Tibial nerve (tissue), 4 donors: Measurements from ENCODE around the gene CBFB. TPM values are rescaled to one million over a fixed set of nuclear protein-coding genes. Genes with fewer than 3 reads are reported as not detected.

Experiments used
- DNase-seq, 2 donors: peaks; one replicate each; pipeline ENCODE4 v3.0.0-alpha.2; 2019; ENCODE audit warnings: low spot score in 2 of 2
- H3K27ac ChIP-seq, 4 donors: fragments of 200-600 bp; sonication (generic) in 3 of 4; one replicate each; pipeline ENCODE4 v1.5.1; 2017 to 2019; ENCODE audit warnings: mild to moderate bottlenecking in 1 of 4
- H3K27me3 ChIP-seq, 2 donors: fragments of 200-600 bp; sonication (generic) in 1 of 2; one replicate each; pipeline versions ENCODE4 v1.5.1 to v1.6.0; 2017 to 2019
- H3K36me3 ChIP-seq, 3 donors: fragments of 200-600 bp; sonication (generic); one replicate each; pipeline ENCODE4 v1.5.1; 2018 to 2019
- H3K4me1 ChIP-seq, 4 donors: fragments of 200-600 bp; sonication (generic) in 3 of 4; one replicate each; pipeline ENCODE4 v1.5.1; 2017 to 2019
- H3K4me3 ChIP-seq, 4 donors: fragments of 200-600 bp; sonication (generic) in 3 of 4; one replicate each; pipeline ENCODE4 v1.5.1; 2017 to 2019; ENCODE audit warnings: mild to moderate bottlenecking in 1 of 4, moderate library complexity in 1 of 4
- H3K9me3 ChIP-seq, 4 donors: fragments of 200-600 bp; sonication (generic) in 3 of 4; one replicate each; pipeline ENCODE4 v1.5.1; 2017 to 2019
- CTCF ChIP-seq, 5 experiments: fragments of 200-600 bp in 3 of 5; fragments of 450-650 bp in 2 of 5; sonication (generic) in 3 of 5; IDR thresholded peaks; one replicate each; pipeline ENCODE4 v1.5.1; 2016 to 2019; ENCODE audit warnings: antibody characterized with exemption in 5 of 5, mild to moderate bottlenecking in 3 of 5, moderate library complexity in 2 of 5
- EP300 ChIP-seq, 2 donors: sonication (generic); formaldehyde crosslinking; IDR thresholded peaks; one replicate each; pipeline ENCODE4 v1.6.1; 2017; ENCODE audit warnings: antibody characterized with exemption in 2 of 2, mild to moderate bottlenecking in 1 of 2
- POLR2A ChIP-seq, 2 donors: fragments of 450-650 bp; IDR thresholded peaks; one replicate each; pipeline ENCODE4 v1.6.1; 2017; ENCODE audit warnings: antibody characterized with exemption in 2 of 2, mild to moderate bottlenecking in 2 of 2, moderate library complexity in 2 of 2
- WGBS, 2 donors: methylation state at CpG; one replicate each; pipeline ENCODE4 v1.1.5; 2018; 5-methylcytosine and 5-hydroxymethylcytosine counted together
- total RNA-seq, 4 donors: library from RNA; depleted of rRNA; stranded (reverse); fragments of >200 nt; gene quantifications; one replicate each; pipeline ENCODE4 v1.1.0, GENCODE V29; 2016

Gene CBFB
- total RNA-seq, 4 donors from 2014 or later: 46.7 to 70.5 (median 59.9) TPM

GRCh38 chr16:67084345-67085028 is 55.5 kb downstream of the CBFB start:
- 90 to 96% methylated on average over 4 of the region's 4 CpGs for WGBS, 2 donors
- H3K9me3 ChIP-seq: no peaks in the 10 kb centered on the region
- no peaks in the 10 kb centered on the region for H3K27me3 ChIP-seq
- H3K4me1 ChIP-seq: peaks cover 0 to 27% (median 2%) of the 10 kb centered on the region in 4 donors
- H3K36me3 ChIP-seq: peaks cover 0 to 26% (median 0%) of the 10 kb centered on the region in 3 donors
- no peak overlapping the region for H3K27ac ChIP-seq
- no peak overlapping the region for H3K4me3 ChIP-seq
- TF ChIP-seq EP300 (IDR thresholded peaks at IDR 0.05) (no peak), CTCF (IDR thresholded peaks at IDR 0.05) (no peak), POLR2A (IDR thresholded peaks at IDR 0.05) (no peak)
- no peak for DNase-seq

GRCh38 chr16:67086822-67087221 is 57.9 kb downstream of the CBFB start:
- Histone ChIP-seq H3K36me3 (peaks cover 0 to 21% (median 0%) of the 10 kb centered on the region in 3 donors), H3K4me3 (no peak overlapping the region), H3K27ac (no peak overlapping the region), H3K4me1 (peaks cover 0 to 50% (median 11%) of the 10 kb centered on the region in 4 donors), H3K27me3 (no peaks in the 10 kb centered on the region), H3K9me3 (no peaks in the 10 kb centered on the region)
- TF ChIP-seq EP300 (IDR thresholded peaks at IDR 0.05): no peak
- no peak for TF ChIP-seq POLR2A (IDR thresholded peaks at IDR 0.05)
- TF ChIP-seq CTCF (IDR thresholded peaks at IDR 0.05): no peak
- no peak for DNase-seq

- whole genome bisulfite sequencing, 2 donors: 94 to 100% methylated on average over 1 of the region's 1 CpG
- H3K36me3 ChIP-seq: peaks cover 0 to 21% (median 0%) of the 10 kb centered on the region in 3 donors
- no peak overlapping the region for H3K27ac ChIP-seq
Measured at GRCh38 chr16:67087291-67087690, 58.3 kb downstream of the CBFB start.

DNA sequence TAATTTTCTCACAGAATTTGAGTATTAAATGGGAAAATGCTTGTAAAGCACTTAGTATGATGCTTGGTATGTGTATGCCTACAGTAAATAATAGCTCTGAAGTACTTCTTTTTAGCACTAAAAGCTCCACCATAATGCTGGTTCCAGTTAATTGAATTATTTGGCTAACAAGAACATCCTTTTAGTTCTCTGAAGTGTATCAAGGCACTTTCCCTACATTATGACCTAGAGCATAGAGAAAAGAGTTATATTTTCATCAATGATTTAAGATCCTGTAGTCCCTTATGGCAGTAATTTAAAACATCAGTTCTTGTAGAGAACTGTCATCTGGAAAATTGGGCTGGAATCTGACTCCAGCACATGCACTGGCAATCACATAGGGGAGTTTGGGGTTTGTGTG is 58.9 kb downstream of the CBFB start:
- peaks cover 0 to 20% (median 0%) of the 10 kb centered on the region in 3 donors for H3K36me3 ChIP-seq
- H3K4me3 ChIP-seq: no peak overlapping the region
- TF ChIP-seq EP300 (IDR thresholded peaks at IDR 0.05) (no peak), POLR2A (IDR thresholded peaks at IDR 0.05) (no peak), CTCF (IDR thresholded peaks at IDR 0.05) (no peak)
- peaks cover 0 to 55% (median 11%) of the 10 kb centered on the region in 4 donors for H3K4me1 ChIP-seq
- no peaks in the 10 kb centered on the region for H3K9me3 ChIP-seq
- DNase-seq: no peak
- no peak overlapping the region for H3K27ac ChIP-seq
- no peaks in the 10 kb centered on the region for H3K27me3 ChIP-seq

More at GRCh38 chr16:67087291-67087690, 58.3 kb downstream of the CBFB start:
- Histone ChIP-seq H3K9me3 (no peaks in the 10 kb centered on the region), H3K27me3 (no peaks in the 10 kb centered on the region), H3K4me1 (peaks cover 0 to 55% (median 11%) of the 10 kb centered on the region in 4 donors), H3K4me3 (no peak overlapping the region)
- no peak for TF ChIP-seq EP300 (IDR thresholded peaks at IDR 0.05)
- TF ChIP-seq POLR2A (IDR thresholded peaks at IDR 0.05): no peak
- no peak for TF ChIP-seq CTCF (IDR thresholded peaks at IDR 0.05)
- no peak for DNase-seq

GRCh38 chr16:67088551-67088950 is 59.6 kb downstream of the CBFB start:
- 53 to 64% methylated on average over 4 of the region's 4 CpGs for WGBS, 2 donors
- H3K4me1 ChIP-seq: peaks cover 0 to 55% (median 11%) of the 10 kb centered on the region in 4 donors
- H3K27ac ChIP-seq: peak overlapping the region in 1 of 4 donors; percentile 0

More at GRCh38 chr16:67088551-67088950, 59.6 kb downstream of the CBFB start:
- Histone ChIP-seq H3K4me3 (no peak overlapping the region), H3K36me3 (peaks cover 0 to 13% (median 0%) of the 10 kb centered on the region in 3 donors), H3K27me3 (no peaks in the 10 kb centered on the region), H3K9me3 (no peaks in the 10 kb centered on the region)
- TF ChIP-seq POLR2A (IDR thresholded peaks at IDR 0.05) (no peak), EP300 (IDR thresholded peaks at IDR 0.05) (no peak), CTCF (IDR thresholded peaks at IDR 0.05) (no peak)
- no peak for DNase-seq
